ENCODE results near the gene OXSR1.

DNA sequence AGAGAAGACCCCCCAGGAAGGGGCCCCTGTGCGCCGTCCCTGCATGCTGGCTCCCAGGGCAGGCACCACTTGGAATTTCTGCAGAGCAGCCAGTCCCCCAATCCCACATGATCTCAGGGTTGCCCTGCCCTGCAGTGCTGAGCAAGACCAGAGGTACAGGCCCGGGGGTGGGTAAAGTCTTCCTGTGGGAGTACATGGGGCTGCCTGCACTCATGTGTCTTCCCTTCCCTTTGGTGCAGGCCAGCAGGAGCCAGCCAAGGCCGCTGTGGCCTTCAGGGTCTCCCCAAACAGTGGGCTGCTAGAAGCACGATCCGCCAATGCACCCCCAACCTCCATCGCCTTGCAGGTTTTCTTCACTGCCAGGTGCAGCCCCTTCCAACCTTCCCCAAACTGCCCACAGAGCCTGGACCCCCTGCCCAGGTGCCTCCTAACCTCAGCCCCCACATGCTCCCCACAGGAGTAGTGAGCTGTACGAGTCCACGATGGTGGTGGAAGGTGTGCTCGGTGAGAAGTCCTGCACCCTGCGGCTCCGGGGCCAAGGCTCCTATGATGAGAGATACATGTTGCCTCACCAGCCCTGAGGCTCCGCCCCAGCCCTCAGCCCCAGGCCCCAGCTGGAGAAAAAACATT, 43.4 kb upstream of the OXSR1 start:
- TF ChIP-seq, protein P1, sequence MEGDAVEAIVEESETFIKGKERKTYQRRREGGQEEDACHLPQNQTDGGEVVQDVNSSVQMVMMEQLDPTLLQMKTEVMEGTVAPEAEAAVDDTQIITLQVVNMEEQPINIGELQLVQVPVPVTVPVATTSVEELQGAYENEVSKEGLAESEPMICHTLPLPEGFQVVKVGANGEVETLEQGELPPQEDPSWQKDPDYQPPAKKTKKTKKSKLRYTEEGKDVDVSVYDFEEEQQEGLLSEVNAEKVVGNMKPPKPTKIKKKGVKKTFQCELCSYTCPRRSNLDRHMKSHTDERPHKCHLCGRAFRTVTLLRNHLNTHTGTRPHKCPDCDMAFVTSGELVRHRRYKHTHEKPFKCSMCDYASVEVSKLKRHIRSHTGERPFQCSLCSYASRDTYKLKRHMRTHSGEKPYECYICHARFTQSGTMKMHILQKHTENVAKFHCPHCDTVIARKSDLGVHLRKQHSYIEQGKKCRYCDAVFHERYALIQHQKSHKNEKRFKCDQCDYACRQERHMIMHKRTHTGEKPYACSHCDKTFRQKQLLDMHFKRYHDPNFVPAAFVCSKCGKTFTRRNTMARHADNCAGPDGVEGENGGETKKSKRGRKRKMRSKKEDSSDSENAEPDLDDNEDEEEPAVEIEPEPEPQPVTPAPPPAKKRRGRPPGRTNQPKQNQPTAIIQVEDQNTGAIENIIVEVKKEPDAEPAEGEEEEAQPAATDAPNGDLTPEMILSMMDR (IDR thresholded peaks at IDR 0.05): no peak
- TF ChIP-seq POLR2A (IDR thresholded peaks at IDR 0.05): no peak
- TF ChIP-seq POLR2AphosphoS5 (IDR thresholded peaks at IDR 0.05): no peak
